IMR-90 (cell line): ENCODE measurements around the gene DLEU7.

Source experiments
- BHLHE40 ChIP-seq: fragments of 150-350 bp; IDR thresholded peaks from 2 replicates; pipeline ENCODE4 v1.6.1; 2016; ENCODE audit warnings: mild to moderate bottlenecking, low read depth, low read length
- POLR2A ChIP-seq: IDR thresholded peaks from 2 replicates; pipeline ENCODE4 v1.6.1; 2012; ENCODE audit warnings: mild to moderate bottlenecking, low read depth, low read length
- SMC3 ChIP-seq: fragments of 150-350 bp; IDR thresholded peaks from 2 replicates; pipeline ENCODE4 v1.6.1; 2016; ENCODE audit warnings: low read depth, mild to moderate bottlenecking, antibody characterized with exemption, low read length, moderate library complexity
- TF ChIP-seq, protein P1 (sequence below): conservative IDR thresholded peaks from 2 replicates; pipeline ENCODE4 v1.5.1; 2012; ENCODE audit warnings: mild to moderate bottlenecking, low read depth, low read length, improper control_type of control experiment

DNA sequence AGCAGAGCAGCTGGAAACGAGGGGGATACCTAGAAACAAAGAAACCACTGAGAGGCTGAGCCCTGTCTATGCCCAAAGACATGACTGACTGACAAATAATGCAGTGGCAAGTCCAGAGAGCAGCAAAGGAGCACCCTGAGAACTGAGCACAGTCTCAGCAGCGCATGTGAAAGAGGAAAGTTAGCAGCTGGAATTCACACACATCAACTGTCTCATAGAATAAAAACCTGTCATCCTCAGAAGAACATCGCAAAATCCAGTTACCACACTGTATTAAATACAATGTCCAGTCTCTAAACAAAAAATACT is 24.1 kb upstream of the DLEU7 start:
- TF ChIP-seq POLR2A (no peak), BHLHE40 (no peak), SMC3 (no peak)
- TF ChIP-seq, protein P1, sequence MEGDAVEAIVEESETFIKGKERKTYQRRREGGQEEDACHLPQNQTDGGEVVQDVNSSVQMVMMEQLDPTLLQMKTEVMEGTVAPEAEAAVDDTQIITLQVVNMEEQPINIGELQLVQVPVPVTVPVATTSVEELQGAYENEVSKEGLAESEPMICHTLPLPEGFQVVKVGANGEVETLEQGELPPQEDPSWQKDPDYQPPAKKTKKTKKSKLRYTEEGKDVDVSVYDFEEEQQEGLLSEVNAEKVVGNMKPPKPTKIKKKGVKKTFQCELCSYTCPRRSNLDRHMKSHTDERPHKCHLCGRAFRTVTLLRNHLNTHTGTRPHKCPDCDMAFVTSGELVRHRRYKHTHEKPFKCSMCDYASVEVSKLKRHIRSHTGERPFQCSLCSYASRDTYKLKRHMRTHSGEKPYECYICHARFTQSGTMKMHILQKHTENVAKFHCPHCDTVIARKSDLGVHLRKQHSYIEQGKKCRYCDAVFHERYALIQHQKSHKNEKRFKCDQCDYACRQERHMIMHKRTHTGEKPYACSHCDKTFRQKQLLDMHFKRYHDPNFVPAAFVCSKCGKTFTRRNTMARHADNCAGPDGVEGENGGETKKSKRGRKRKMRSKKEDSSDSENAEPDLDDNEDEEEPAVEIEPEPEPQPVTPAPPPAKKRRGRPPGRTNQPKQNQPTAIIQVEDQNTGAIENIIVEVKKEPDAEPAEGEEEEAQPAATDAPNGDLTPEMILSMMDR, result no peak
